COLO668 (cell line): Measurements from ENCODE around the gene ZC3H7A.

Experiments used
- DNase-seq: peaks from one replicate; lab custom pipeline; 2025; ENCODE audit not compliant: unreplicated experiment; lab: John Stamatoyannopoulos, UW

Gene ZC3H7A

DNA sequence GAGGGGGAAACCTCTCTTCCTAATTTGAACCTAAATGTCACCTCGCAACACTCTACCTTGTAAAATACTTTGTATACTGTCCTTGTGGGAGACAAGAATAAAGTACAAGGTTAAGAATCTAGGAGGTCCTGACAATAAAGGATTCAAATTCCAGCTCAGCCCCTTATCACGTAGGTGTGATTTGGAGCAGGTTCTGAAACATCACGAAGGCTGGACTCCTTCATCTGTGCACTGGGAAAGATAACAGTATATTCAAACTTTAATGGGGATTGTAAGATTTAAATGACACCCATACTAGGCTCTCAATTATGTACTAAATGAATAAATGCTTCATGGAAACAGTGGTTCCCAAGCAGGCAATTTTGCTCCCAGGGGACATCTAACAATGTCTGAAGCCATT, 56.5 kb downstream of the ZC3H7A start:
- DNase-seq = no peak

DNA sequence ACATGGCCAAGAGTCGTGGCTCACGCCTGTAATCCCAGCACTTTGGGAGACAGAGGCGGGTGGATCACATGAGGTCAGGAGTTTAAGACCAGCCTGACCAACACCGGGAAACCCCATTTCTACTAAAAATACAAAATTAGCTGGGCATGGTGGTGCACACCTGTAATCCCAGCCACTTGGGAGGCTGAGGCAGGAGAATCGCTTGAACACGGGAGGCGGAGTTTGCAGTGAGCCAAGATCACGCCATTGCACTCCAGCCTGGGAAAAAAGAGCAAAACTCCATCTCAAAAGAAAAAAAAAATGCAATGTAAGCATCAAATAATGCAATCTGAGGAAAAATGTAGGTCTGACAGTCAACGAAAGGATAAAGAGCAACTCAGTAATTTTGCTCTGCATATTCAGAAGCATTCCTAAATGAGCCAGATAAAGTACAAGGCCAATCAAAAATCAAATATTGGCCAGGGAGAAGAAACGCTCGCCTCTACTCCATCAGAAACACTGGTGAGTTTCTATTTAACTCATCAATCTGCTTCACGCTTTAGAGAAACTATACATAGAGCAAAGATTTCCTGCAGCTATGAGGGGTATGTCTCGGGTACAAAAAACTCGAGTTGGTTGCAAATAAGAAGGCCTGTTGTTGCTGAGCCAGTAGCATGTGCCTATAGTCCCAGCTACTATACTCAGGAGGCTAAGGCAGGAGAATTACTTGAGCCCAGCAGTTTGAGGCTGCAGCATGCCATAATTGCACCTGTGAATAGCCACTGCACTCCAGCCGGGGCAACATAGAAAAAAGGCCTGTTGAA, 58.1 kb downstream of the ZC3H7A start:
- DNase-seq = no peak

DNA sequence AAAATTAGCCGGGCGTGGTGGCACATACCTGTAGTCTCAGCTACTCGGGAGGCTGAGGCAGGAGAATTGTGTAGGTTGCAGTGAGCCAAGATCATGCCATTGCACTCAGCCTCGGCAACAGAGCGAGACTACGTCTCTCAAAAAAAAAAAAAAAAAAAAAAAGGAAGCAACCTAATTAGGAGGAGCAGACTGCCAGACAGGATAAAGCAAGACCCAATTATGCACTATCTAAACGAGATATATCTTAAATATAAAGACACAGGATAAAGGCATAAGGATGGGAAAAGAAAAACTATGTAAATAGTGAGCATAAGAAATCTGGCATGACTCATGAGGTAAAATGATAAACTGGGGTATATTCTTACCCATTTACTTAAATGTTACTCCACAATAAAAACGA, 59.3 kb downstream of the ZC3H7A start:
- no peak for DNase-seq

DNA sequence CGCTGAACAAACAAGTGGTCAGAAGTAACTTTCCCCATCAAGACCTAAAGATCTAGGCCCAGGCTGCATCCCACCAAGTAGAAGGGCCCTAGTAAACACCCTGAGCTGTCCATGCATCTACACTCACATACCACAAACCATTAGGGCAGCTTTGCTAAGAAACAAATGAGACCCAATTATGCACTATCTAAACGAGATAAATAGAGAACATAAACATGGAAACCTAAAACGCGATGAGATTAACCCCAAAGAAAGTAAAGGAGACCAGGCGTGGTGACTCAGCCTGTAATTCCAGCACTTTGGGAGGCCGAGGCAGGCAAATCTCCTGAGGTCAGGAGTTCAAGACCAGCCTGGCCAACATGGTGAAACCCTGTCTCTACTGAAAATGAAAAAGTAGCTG, 60.2 kb downstream of the ZC3H7A start:
- DNase-seq = no peak

DNA sequence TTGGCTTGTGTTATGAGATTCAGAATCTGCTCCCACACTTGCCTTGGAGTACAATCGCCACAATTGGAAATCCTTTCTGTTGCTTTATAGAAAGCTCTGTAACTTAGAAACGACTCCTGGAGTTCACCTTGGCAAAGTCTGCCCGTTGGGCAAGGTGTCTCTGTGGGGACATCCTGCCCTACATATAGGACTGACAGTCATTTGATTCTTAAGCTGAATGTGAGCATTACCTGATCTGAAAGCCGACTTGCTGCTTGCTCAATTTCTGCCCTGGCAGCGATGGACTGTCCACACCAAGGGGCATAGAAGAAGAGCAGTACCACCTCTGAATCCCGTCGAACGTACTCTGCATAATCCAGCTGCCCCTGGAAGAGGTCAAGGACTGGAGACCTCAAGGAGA, 61.3 kb downstream of the ZC3H7A start:
- no peak for DNase-seq

DNA sequence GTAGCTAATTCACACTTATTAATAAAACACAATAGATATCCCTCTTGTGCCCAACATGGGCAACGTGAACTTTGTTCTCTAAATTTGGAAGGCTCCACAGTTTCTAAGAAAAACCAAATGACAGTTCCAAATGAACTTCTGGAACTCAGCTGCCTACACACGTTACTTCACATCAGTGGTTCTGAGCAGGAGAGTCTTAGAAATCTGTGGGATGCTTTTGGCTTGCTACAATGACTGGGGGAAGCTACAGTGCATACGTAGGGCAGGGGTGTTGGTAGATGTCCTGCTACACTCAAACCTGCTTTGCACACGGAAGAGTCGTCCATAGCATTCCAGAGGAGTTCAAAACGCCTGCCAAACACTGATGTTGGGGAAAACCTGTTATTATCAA, 62.4 kb downstream of the ZC3H7A start:
- no peak for DNase-seq

DNA sequence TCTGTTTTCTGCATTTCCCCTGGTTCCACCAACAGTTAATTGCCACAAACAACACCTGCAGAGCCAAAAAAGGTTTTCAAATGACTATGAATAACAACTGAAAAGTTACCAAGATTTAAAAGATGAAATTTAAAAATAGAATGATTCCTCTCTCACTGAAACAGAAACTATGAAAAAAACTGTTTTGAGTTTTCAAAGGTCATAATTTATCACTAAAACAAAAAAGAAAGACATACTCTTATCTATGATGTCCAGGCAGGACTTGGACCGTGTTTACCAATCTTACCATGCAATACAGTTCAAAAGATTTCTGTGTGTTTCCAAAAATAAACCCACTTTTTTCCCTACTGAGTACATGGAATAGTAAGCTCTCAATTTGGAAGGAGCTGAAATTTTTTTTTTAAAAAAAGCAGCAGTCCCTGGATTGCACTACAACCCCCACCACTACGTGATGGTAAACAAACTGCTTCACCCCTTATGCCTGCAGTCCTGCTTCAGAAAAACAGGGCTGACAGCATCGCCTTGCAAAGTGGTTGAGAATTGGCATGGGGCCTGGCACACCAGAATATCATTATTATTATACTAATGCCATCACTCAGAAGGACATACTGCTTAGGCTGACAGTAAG, 62.9 kb downstream of the ZC3H7A start:
- DNase-seq = no peak

DNA sequence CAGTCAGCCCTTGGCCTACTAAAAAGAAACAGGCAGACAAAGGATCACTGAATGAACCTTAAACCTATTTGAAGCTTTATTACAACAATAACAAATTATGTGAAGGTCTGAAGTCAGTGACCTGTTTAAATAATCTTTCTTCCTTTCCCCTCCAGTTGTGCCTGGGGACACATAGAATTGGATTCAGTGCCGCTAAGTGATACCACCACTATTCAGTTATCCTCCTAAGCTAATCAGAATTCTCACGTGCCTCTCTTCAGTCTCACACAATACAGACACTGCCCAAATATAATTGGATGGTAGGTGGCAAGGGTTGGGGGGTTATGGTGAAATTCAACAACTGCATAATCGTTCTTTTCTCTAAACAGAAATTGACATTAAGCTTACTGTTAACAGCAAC, 65.8 kb downstream of the ZC3H7A start:
- no peak for DNase-seq

DNA sequence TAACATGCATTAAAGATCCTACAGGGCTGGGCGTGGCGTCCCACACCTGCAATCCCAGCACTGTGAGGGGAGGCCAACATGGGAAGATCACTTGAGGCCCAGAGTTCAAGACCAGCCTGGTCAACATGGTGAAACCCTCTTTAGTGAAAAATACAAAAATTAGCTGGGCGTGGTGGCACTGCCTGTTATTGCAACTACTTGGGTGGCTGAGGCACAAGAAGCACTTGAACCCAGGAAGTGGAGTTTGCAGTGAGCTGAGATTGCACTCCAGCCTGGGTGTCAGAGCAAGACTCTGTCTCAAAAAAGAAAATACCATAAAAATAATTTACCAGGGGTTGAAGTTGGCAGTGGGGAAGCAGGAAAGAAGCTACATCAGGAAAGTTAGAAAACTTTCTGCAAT, 67.3 kb downstream of the ZC3H7A start:
- DNase-seq = no peak

DNA sequence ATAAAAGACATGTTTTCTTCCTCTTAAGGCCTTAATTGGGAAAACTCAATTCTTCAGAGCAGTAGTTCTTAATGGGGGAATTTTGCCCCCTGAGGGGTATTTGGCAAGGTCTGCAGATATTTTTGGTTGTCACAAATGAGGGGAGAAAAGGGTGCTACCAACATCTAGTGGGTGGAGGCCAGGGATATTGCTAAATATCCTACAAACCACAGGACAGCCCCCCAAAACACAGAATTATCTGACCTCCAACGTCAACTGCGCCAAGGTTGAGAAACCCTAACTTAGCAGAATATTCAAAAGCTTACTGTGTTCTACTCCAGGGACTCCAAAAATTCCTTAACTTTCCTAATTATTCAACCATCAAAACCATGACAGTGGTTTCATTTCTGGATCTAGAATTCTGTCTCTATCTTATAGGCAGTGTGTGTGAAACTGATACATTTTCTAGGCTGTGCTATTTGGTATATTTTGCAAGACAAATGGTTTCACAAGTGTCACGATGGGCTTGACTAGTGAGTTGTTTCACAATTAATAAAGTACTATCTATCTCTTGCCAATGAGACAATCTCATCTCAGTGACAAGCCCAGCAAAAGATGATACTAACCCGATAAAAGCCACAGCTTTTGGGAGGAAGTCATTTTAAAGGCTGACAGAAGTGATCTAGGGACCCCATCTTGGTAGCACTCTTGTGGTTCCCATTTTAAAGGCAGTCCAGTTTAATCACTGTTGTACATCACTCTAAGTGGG, 69.1 kb downstream of the ZC3H7A start:
- no peak for DNase-seq

DNA sequence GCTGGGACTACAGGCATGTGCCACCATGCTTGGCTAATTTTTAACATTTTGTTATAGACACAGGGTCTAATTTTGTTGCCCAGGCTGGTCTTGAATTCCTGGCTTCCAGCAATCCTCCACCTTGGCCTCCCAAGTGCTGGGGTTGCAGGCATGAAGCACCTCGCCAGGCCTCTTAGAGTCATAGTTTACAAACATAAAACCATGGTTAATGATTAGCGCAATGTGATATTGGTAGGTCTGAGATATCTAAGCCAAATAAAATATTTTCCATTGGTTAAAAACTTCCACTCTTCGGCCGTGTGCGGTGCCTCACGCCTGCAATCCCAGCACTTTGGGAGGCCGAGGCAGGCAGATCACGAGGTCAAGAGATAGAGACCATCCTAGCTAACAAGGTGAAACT, 71.0 kb downstream of the ZC3H7A start:
- DNase-seq = no peak

DNA sequence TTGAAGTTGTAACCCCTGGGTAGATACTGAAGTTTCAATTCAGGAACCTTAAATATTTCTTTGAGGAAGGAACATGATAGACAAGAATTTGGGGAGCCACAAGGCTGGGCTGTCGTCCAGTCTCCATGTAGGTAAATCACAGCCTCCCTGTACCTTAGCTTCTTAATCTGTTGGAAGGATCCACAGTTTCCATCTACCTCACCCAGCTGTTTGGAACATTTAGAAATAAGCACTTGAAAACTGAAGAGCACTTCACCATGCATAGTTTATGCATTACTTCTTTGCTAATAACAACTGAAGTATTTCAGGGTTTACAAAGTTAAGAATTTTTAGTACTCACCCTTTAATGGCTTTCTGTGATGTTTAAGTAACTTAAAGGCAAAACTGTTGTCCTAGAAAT, 71.6 kb downstream of the ZC3H7A start:
- no peak for DNase-seq

DNA sequence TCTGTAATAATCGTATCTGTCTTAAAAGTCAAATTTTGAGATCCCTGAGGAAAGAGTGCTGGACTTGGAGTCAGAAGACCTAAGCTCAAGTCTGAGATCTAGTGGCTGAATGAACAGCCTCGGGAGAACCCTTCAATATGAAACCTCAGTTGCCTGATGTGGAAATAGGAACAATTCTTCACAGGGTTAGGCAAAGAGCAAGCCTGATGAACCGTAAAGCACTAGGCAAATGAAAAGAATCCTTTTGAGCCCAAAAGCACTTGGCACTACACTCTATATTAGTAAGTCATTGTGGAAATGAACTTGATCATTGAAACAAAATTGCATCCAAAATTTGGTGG, 74.6 kb downstream of the ZC3H7A start:
- no peak for DNase-seq

DNA sequence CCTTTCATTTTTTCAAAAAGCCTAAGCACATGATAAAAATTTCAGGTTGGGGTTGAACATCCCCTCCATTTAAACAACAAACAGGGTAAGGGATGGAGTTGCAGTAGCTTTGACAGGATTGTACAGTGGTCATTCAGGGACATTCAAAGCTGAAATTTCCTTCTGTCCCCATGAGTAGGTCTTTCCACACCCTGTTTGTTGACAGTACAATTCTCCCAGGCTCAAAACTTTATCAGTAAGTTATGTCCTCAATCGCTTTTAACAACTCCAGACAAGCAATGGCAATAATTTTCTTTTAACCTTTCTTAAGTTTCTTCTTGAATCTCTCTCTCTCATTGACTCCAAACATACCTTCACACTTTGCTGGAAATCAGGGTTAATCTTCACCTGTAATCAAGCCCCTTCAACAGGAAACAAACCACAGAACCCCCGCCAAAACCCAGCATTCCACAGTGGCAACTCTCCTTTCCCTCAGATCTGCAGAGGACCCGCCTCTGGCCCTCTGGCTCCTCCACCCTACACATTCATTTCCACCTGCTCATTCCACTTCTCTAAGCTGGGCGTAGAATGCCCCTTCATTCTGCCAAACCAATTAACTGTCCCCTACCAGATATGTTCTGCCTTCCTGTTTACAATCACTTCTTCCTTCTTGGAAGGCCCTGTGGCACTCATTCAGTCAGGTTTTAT, 75.1 kb downstream of the ZC3H7A start:
- no peak for DNase-seq

DNA sequence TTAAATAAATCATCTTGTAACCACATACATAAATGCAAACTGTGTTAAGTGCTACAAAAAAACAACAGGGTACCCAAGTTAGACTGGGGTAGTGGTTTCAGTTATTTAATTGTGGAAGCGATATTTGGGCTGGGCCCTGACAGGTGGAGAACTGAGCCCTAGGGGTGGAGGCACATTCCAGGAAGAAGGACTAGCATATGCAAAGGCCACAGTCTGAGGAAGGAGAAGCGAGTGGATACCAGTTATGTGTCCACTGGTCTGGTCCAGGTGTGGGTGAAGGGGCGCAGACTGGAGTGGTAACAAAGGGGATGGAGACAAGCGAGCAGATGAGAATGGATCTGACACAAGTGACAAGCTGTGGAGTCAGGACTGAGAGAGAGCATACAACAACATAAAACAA, 77.3 kb downstream of the ZC3H7A start:
- no peak for DNase-seq

DNA sequence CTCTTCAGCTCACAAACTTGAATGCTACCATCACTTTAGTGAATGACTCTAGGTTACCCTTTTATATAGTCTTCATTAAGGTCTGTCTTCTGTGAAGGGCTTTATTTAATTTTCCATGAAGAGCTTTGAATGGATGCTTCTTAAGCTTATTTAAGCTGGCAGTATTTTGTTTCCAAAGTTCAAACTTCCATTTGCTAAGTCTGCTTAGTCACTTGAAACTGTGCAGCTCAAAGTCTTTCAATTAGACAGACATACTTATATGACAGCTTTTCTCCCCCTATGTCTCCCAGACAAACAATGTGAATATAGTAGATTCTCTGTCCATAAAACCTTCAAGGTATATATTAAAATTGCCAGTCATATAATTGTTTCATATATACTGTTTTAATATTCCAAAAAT, 77.9 kb downstream of the ZC3H7A start:
- DNase-seq = no peak

DNA sequence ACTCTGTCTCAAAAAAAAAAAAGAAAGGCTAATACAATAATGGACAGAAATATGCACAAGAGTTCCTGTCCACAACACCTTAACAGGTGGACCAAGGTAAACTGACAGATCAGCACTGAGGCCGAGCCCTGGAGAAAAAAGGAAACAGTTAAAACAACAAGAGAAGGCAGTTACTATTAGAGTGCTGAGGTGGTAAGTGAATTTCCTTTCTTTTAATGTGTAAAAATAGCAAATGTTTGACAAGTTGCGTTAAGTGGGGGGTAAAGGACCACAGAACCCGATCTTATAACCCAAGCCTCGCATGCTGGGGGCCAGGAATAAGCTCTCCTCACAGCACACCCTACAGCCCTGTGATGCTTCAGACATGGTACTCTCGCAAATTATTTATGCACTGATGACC, 79.2 kb downstream of the ZC3H7A start:
- no peak for DNase-seq

DNA sequence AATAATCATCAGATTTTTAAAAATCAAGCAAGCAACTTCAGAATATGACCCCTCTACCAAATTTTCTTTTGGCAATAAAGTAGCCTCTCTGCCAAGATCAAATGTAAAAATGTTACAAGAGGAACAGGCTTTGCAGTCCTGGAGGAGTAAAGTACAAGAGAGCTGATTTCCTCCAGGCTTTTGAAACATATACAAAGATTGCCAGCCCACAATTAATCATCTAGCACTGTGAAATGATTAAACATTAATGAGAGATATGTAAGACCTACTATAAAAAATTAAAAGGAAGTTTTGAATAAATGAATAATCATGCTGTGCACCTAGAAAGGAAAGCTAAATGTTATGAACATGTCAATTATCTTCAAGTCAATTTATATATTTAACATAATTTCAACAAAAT, 80.7 kb downstream of the ZC3H7A start:
- no peak for DNase-seq

DNA sequence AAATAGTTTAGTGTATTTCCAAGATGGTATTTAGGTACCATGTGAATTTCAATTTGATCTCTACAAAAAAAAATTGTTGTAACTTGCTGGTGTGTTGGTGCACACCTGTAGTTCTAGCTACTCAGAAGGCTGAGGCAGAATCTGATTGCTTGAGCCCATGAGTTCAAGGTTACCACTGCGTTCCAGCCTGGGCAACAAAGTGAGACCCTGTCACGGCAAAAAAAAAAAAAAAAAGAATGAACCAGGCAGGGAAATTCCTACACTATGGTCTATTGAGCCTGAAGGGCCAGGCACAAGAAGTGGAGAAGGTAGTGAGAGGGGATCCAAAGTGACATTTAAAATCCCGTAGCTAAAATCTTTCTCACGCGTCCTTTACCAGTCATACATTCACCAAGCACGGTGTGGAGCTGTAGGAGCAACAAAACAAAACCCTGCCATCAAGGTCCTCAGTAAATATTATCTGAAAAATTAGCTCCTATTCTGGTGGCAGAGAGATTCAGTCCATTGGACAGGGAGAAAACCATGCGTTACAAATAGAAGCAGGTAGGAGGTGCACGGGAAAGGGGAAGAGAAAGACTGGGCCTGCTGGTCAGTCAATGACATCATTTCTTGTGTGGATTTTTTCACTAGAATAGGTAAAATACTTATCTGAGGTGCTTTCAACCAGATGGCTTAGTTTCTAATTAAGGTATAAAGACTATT, 81.7 kb downstream of the ZC3H7A start:
- DNase-seq = no peak

DNA sequence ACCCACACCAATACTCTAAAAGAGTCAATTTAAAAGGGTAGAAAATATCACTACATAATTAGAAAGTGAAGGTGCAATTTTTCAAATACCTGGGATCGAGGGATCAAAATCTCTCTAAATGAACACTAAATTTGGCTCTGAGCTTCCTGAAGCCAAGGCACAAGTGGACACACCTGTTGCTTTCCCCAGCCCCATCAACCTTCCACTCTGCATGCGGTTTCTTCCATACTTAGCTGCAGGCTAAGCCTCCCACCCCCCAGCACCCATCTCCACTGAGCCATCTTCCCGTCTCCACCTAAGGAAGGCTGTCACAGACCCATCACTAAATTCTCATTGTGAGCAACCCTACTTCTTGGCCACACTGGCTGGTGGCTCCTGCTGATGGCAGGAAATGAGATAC, 84.9 kb downstream of the ZC3H7A start:
- DNase-seq = no peak

DNA sequence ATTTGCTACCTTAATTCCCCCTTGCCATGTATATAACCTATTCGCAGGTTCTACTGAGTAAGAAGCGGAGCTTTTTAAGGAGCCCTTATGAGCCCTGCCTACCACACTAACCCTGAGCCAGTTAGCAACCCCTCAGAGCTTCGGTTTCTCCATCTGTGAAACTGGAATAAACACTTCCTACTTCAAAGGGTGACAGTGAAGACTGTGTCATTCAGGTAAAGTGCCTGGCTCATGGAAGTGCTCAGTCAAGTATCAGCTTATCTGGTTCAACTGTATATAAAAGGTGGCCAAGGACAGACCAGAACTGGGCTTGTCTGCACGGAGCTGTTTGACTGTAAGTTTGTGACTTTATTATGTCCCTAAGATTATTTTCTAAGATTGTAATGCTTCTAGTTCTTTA, 85.4 kb downstream of the ZC3H7A start:
- DNase-seq = no peak
